ENCODE measurements around the gene PIK3CD. TPM values are rescaled to one million over a fixed set of nuclear protein-coding genes. Genes with fewer than 3 reads are reported as not detected.

The PIK3CD gene
- total RNA-seq, 1 donor from 2014 or later = 28.3 TPM

DNA sequence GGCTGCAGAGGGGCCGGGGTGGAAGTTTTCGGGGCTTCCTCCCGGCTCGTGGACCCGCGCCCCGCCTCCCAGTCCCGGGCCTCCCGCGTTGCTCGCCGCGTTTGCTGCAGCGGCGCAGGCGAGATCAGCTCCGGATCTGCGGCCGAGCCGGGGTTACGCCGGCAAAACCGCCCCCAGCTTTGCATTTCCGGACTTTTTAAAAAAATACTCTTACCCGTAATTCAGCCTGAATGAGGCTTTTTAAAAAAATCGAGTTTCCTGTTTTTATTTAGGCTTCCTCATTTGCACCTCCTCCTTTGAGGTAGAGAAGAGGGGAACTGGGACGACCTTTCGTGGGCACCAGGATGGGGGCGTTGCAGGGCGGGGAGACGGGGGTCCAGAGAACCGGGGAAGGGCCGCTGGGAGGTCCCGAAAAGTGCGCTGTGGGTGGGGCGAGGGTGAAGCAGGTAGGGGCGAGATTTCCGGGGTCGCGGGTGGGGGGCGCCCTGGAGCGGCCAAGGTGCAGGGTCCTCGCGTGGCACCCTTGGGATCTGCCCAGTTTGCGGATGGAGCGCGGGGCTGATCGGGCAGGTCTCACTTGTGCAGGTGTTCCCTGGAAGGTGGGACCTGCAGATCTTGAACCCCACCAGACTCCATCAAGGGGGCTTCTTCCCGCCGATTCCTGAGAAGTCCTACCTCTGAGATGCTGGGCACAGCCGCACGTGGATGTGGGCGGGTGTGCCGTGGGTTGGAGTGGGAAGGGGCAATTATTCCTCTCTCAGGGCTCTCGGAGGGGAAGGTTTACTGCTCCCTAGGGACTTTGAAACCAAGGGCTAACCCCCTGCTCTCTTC, 1.1 kb downstream of the PIK3CD start:
- ATAC-seq = peak; percentile 65 to 67
- Histone ChIP-seq H3K9me3 (no peaks in the 10 kb centered on the region), H3K4me1 (peaks cover 17% of the 10 kb centered on the region), H3K27ac (peak overlapping the region; percentile 80), H3K36me3 (no peaks in the 10 kb centered on the region), H3K4me3 (peak overlapping the region; percentile 64), H3K27me3 (ENCODE audit: low read depth) (peaks cover 17% of the 10 kb centered on the region)
- intact Hi-C loops (cut with DNase I) = no loop called here
- TF ChIP-seq, protein P1, sequence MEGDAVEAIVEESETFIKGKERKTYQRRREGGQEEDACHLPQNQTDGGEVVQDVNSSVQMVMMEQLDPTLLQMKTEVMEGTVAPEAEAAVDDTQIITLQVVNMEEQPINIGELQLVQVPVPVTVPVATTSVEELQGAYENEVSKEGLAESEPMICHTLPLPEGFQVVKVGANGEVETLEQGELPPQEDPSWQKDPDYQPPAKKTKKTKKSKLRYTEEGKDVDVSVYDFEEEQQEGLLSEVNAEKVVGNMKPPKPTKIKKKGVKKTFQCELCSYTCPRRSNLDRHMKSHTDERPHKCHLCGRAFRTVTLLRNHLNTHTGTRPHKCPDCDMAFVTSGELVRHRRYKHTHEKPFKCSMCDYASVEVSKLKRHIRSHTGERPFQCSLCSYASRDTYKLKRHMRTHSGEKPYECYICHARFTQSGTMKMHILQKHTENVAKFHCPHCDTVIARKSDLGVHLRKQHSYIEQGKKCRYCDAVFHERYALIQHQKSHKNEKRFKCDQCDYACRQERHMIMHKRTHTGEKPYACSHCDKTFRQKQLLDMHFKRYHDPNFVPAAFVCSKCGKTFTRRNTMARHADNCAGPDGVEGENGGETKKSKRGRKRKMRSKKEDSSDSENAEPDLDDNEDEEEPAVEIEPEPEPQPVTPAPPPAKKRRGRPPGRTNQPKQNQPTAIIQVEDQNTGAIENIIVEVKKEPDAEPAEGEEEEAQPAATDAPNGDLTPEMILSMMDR (IDR thresholded peaks at IDR 0.05) = no peak
- DNase-seq = peak; percentile 70

DNA sequence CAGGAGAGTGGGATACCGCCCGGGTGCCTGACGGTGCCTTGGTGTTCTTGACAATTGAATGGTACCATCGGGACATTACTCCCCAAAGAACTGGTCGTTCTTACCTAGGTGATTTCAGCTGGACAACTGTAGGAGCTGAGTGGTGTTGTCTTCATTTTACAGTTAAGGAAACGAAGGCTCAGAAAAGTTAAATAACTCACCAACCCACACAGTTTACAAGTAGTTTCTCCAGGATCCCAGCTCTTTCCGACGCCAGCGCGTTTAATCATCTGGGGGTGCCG, 1.6 kb downstream of the PIK3CD start:
- DNase-seq (no peak), ATAC-seq (no peak)
- H3K36me3 ChIP-seq = no peaks in the 10 kb centered on the region
- no peaks in the 10 kb centered on the region for H3K9me3 ChIP-seq
- peaks cover 17% of the 10 kb centered on the region for H3K27me3 ChIP-seq (ENCODE audit: low read depth)
- TF ChIP-seq, protein P1 (IDR thresholded peaks at IDR 0.05) = no peak
- peaks cover 17% of the 10 kb centered on the region for H3K4me1 ChIP-seq
- no peak overlapping the region for H3K27ac ChIP-seq
- intact Hi-C loops (cut with DNase I) = no loop called here
- H3K4me3 ChIP-seq = peak overlapping the region; percentile 64

DNA sequence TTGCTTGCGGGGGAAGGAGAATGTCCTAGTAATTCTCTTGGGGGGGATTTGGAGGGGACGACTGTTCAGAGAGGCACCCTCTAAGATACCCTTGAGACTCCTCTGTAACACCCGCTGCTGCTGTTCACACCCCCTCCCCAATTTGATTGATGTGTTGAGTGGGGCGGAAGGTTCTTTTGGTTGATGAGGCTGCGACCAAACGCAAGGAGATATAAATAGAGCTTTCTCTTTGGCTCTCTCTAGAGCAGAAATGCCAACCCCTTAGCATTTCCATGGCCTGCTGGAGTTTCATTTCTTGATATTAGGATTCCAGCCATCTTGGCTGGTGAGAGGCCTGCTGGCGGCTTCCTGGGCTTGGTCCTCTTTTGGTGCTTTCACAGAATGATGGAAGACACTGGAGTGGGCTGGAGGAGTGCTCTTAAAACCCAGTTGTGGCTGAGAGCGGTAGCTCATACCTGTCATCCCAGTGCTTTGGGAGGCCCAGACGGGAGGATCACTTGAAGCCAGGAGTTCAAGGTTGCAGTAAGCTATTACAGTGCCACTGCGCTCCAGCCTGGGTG, 2.0 kb downstream of the PIK3CD start:
- Histone ChIP-seq H3K27me3 (ENCODE audit: low read depth) (peaks cover 17% of the 10 kb centered on the region), H3K4me3 (peak overlapping the region; percentile 64), H3K4me1 (peaks cover 17% of the 10 kb centered on the region), H3K36me3 (no peaks in the 10 kb centered on the region), H3K27ac (no peak overlapping the region), H3K9me3 (no peaks in the 10 kb centered on the region)
- ATAC-seq (peak in 1 of 2 donors; percentile 2), DNase-seq (no peak)
- TF ChIP-seq, protein P1 (IDR thresholded peaks at IDR 0.05) = no peak
- intact Hi-C loops (cut with DNase I) = no loop called here

DNA sequence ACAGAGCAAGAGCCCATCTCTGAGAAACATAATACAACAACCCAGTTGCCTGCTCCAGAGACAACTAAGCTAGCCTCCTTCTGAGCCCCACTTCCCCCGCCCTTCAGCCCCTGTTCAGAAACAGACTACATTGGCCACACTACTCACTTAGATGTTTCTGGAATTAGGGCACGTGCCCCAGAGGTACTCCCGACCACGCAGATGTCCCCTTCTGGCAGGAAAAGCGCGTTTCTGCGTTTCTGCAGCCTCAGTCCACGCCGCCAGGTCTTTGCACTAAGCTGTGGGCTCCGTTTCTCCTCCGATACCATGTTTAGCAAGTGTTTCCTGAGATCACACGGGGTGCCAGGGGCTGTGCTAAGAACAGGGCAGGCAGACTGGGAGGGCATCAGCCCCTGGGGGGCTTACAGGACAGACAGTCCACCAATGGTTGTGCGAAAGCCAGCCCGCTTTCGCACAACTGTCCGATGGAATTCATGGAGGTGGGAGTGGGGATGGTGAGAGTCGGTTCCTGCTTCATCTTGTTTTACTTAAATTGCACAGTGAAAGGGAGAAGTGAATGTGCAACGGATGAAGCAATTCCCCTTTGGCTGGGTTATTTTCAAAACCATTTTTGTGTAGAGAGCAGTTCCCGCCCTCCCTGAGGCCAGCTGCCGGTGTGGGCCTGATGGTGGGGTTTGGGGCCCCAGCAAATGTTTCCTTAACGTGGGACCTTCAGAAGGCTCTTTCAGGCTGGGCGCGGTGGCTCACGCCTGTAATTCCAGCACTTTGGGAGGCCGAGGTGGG, 2.7 kb downstream of the PIK3CD start:
- Histone ChIP-seq H3K36me3 (no peaks in the 10 kb centered on the region), H3K27ac (peak overlapping the region; percentile 5), H3K27me3 (ENCODE audit: low read depth) (peaks cover 17% of the 10 kb centered on the region), H3K4me3 (peak overlapping the region; percentile 64), H3K4me1 (peaks cover 24% of the 10 kb centered on the region), H3K9me3 (no peaks in the 10 kb centered on the region)
- peak; percentile 37 to 40 for ATAC-seq
- intact Hi-C loops (cut with DNase I) = no loop called here
- peak; percentile 55 for DNase-seq
- TF ChIP-seq, protein P1 (IDR thresholded peaks at IDR 0.05) = no peak

DNA sequence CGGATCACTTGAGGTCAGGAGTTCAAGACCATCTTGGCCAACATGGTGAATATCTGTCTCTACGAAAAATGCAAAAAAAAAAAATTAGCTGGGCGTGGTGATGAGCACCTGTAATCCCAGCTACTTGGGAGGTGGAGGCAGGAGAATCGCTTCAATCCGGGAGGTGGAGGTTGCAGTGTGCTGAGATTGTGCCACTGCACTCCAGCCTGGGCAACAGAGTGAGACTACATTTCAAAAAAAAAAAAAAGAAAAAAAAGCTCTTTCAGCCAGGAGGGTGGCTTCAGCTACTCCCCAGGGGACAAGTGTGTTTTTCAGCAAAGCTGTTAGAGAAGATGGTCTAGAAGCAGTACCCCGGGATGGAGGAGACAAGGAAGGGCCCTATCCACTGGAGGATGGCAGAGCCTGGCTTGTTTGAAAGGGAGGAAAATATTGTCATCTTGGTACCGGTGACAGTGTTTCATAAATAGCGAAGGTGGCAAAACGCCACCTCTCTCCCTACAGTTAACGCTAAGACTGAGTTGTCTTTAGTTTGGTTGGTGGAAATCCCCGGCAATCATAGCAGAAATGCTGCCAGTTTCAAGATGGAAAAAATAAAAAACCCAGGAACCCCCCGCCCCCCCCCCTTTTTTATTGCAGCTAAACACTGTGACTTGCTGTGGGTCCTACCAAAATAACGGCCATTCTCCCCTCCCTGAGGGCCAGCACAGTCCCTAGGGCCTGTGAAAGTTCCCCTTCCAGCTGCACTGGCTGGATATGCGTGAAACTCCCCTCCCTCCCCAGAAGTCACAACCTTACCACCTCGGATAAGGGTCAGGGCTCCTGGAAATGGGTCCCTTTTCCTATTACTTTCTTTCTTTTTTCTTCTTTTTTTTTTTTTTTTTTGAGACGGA, 3.5 kb downstream of the PIK3CD start:
- peak overlapping the region; percentile 5 for H3K27ac ChIP-seq
- intact Hi-C loops (cut with DNase I) = no loop called here
- peaks cover 17% of the 10 kb centered on the region for H3K27me3 ChIP-seq (ENCODE audit: low read depth)
- H3K9me3 ChIP-seq = no peaks in the 10 kb centered on the region
- ATAC-seq = no peak
- H3K4me1 ChIP-seq = peaks cover 32% of the 10 kb centered on the region
- TF ChIP-seq, protein P1 (IDR thresholded peaks at IDR 0.05) = no peak
- H3K36me3 ChIP-seq = no peaks in the 10 kb centered on the region
- DNase-seq = no peak
- peak overlapping the region; percentile 64 for H3K4me3 ChIP-seq

Data from lower lobe of right lung (tissue), 2 donors.